HG03442 (cell line): Measurements from ENCODE around the gene BNIP5.
"Not testable (repeated sequence)": the region's sequence is repeated elsewhere in the genome, so short reads cannot be mapped to it uniquely, and the experiment has no call there.

Experiments used
- ATAC-seq: cut with Tn5 transposase; IDR thresholded peaks from one replicate; pipeline ENCODE4 v1.9.1; 2021; ENCODE audit warnings: mild to moderate bottlenecking, moderate library complexity; ENCODE audit not compliant: unreplicated experiment

Gene BNIP5

GRCh38 chr6:36367743-36368142 lies 31.1 kb upstream of the BNIP5 start:
- ATAC-seq: no peak

- ATAC-seq: no peak
These were observed 28.2 kb upstream of the BNIP5 start for GRCh38 chr6:36364669-36365479.

GRCh38 chr6:36364061-36364635 lies 27.5 kb upstream of the BNIP5 start:
- ATAC-seq: not testable (repeated sequence)

- ATAC-seq: not testable (repeated sequence)
These were observed 26.7 kb upstream of the BNIP5 start for GRCh38 chr6:36363371-36363752.

- ATAC-seq: no peak
These were observed 26.1 kb upstream of the BNIP5 start for GRCh38 chr6:36362551-36363370.

GRCh38 chr6:36361071-36361470 lies 24.4 kb upstream of the BNIP5 start:
- no peak for ATAC-seq

GRCh38 chr6:36360241-36361054 lies 23.8 kb upstream of the BNIP5 start:
- ATAC-seq: no peak

- ATAC-seq: no peak
These were observed 21.7 kb upstream of the BNIP5 start for GRCh38 chr6:36358226-36358915.

GRCh38 chr6:36357872-36358225 lies 21.2 kb upstream of the BNIP5 start:
- peak; percentile 33 for ATAC-seq

- no peak for ATAC-seq
These were observed 19.1 kb upstream of the BNIP5 start for GRCh38 chr6:36355819-36356218.

- ATAC-seq: no peak
These were observed 16.8 kb upstream of the BNIP5 start for GRCh38 chr6:36353411-36353915.

GRCh38 chr6:36352477-36353157 lies 15.9 kb upstream of the BNIP5 start:
- no peak for ATAC-seq

GRCh38 chr6:36350681-36351571 lies 14.2 kb upstream of the BNIP5 start:
- ATAC-seq: no peak

GRCh38 chr6:36350082-36350481 lies 13.4 kb upstream of the BNIP5 start:
- ATAC-seq: no peak

- ATAC-seq: no peak
These were observed 12.6 kb upstream of the BNIP5 start for GRCh38 chr6:36349240-36349639.

GRCh38 chr6:36347621-36348020 lies 10.9 kb upstream of the BNIP5 start:
- no peak for ATAC-seq

GRCh38 chr6:36346486-36347273 lies 10.0 kb upstream of the BNIP5 start:
- ATAC-seq: no peak
